GM23248 (cell line): ENCODE data around the gene KCNJ18. TPM values are rescaled to one million over a fixed set of nuclear protein-coding genes. Genes with fewer than 3 reads are reported as not detected.
"Not testable (repeated sequence)": the region's sequence is repeated elsewhere in the genome, so short reads cannot be mapped to it uniquely, and the experiment has no call there.

Source experiments
- DNase-seq: peaks from one replicate; pipeline ENCODE4 v3.0.0-alpha.2; 2015
- H2AFZ ChIP-seq: fragments of 200-600 bp; sonication (generic); 2 replicates; pipeline ENCODE4 v1.6.1; 2016; ENCODE audit warnings: antibody characterized with exemption
- H3F3A ChIP-seq: fragments of 200-600 bp; sonication (generic); 2 replicates; pipeline ENCODE4 v1.6.1; 2016; ENCODE audit warnings: mild to moderate bottlenecking, antibody characterized with exemption, mixed run types; ENCODE audit not compliant: insufficient read depth
- H3K27ac ChIP-seq: fragments of 200-600 bp; sonication (generic); 2 replicates; pipeline ENCODE4 v1.5.1; 2016; ENCODE audit warnings: mild to moderate bottlenecking
- H3K27me3 ChIP-seq: fragments of 200-600 bp; sonication (generic); replicated peaks from 2 replicates; pipeline ENCODE4 v1.6.1; 2016; ENCODE audit warnings: mild to moderate bottlenecking; ENCODE audit not compliant: insufficient read depth
- H3K36me3 ChIP-seq: fragments of 200-600 bp; sonication (generic); 2 replicates; pipeline ENCODE4 v1.6.1; 2016; ENCODE audit warnings: low read depth, mild to moderate bottlenecking
- H3K4me1 ChIP-seq: fragments of 200-600 bp; sonication (generic); 2 replicates; pipeline ENCODE4 v1.6.1; 2016; ENCODE audit warnings: mild to moderate bottlenecking; ENCODE audit not compliant: insufficient read depth
- H3K4me2 ChIP-seq: fragments of 200-600 bp; sonication (generic); one replicate; pipeline ENCODE4 v1.6.1; 2016; ENCODE audit warnings: mild to moderate bottlenecking; ENCODE audit not compliant: unreplicated experiment
- H3K4me3 ChIP-seq: fragments of 200-600 bp; sonication (generic); 2 replicates; pipeline ENCODE4 v1.5.1; 2016; ENCODE audit warnings: mild to moderate bottlenecking
- H3K79me2 ChIP-seq: fragments of 200-600 bp; sonication (generic); 2 replicates; pipeline ENCODE4 v1.6.1; 2016; ENCODE audit warnings: mild to moderate bottlenecking; ENCODE audit not compliant: insufficient read depth
- H3K9ac ChIP-seq: fragments of 200-600 bp; sonication (generic); 2 replicates; pipeline ENCODE4 v1.6.1; 2016; ENCODE audit warnings: mild to moderate bottlenecking
- H3K9me2 ChIP-seq: fragments of 200-600 bp; sonication (generic); 2 replicates; pipeline ENCODE4 v1.6.1; 2016; ENCODE audit warnings: mixed run types, mild to moderate bottlenecking, moderate library complexity; ENCODE audit not compliant: insufficient read depth
- H3K9me3 ChIP-seq: fragments of 200-600 bp; sonication (generic); one replicate; pipeline ENCODE4 v1.6.1; 2017; ENCODE audit warnings: low read depth
- H4K20me1 ChIP-seq: fragments of 200-600 bp; sonication (generic); 2 replicates; pipeline ENCODE4 v1.6.0; 2016; ENCODE audit not compliant: insufficient read depth
- WGBS, 2 experiments: methylation state at CpG; one replicate each; pipeline ENCODE4 v1.1.6; 2015 to 2017; ENCODE audit warnings: low lambda C conversion rate in 2 of 2, low coverage in 1 of 2; ENCODE audit errors: missing lambda C conversion rate in 2 of 2; 5-methylcytosine and 5-hydroxymethylcytosine counted together
- in situ Hi-C: fragments of 300-500 bp; cut with MboI; formaldehyde crosslinking; loops from 2 replicates; pipeline ENCODE4 v1.15.0; 2020
- polyA plus RNA-seq: library from polyadenylated mRNA; unstranded; fragments of >200 nt; fragmentation: Nextera tagmentation; extraction: Ambion mirVana; gene quantifications from 2 replicates; pipeline ENCODE4 v1.2.1, GENCODE V29; 2016
- total RNA-seq: library from RNA; depleted of rRNA; stranded (reverse); fragments of >200 nt; shearing (Covaris generic); gene quantifications from 2 replicates; pipeline ENCODE4 v1.2.3, GENCODE V29; 2014

The KCNJ18 gene
- total and polyA plus RNA-seq, 2 experiments from 2014 or later: not detected

GRCh38 chr17:21724216-21725006, 32.1 kb downstream of the KCNJ18 start:
- not testable (repeated sequence) for DNase-seq, H3K36me3 ChIP-seq, H3F3A ChIP-seq, H2AFZ ChIP-seq, H3K79me2 ChIP-seq, H3K4me3 ChIP-seq, H3K9me3 ChIP-seq, H3K9ac ChIP-seq, H3K9me2 ChIP-seq, H3K4me2 ChIP-seq, H3K27me3 ChIP-seq, H4K20me1 ChIP-seq, H3K4me1 ChIP-seq, H3K27ac ChIP-seq
- WGBS, 2 experiments: 53 to 58% methylated on average over 5 to 6 of the region's 6 CpGs
- in situ Hi-C loops: loop anchor here (25.0 kb wide), 2 partner anchors 162 to 262 kb away; no protein-coding TSS in a partner anchor

GRCh38 chr17:21731076-21731475, 38.8 kb downstream of the KCNJ18 start:
- not testable (repeated sequence) for H3K9me3 ChIP-seq, H3K27ac ChIP-seq, H3K9me2 ChIP-seq, H3K27me3 ChIP-seq, H3F3A ChIP-seq, H3K36me3 ChIP-seq, H3K4me3 ChIP-seq, H3K9ac ChIP-seq, DNase-seq, H3K79me2 ChIP-seq, H3K4me2 ChIP-seq, H2AFZ ChIP-seq, H3K4me1 ChIP-seq, H4K20me1 ChIP-seq
- in situ Hi-C loops: loop anchor here (25.0 kb wide), 2 partner anchors 169 to 269 kb away; no protein-coding TSS in a partner anchor
- WGBS, 2 experiments: 59 to 63% methylated on average over 5 of the region's 5 CpGs

- not testable (repeated sequence) for H4K20me1 ChIP-seq, H3K9ac ChIP-seq, H3K4me3 ChIP-seq, H2AFZ ChIP-seq, H3K9me2 ChIP-seq, H3K4me1 ChIP-seq, H3K9me3 ChIP-seq, H3K27me3 ChIP-seq, H3K36me3 ChIP-seq, H3K79me2 ChIP-seq, DNase-seq, H3K4me2 ChIP-seq, H3K27ac ChIP-seq, H3F3A ChIP-seq
- 66 to 76% methylated on average over 3 of the region's 3 CpGs for WGBS, 2 experiments
- in situ Hi-C loops: loop anchor here (25.0 kb wide), 2 partner anchors 172 to 272 kb away; no protein-coding TSS in a partner anchor
Observed at GRCh38 chr17:21733931-21734330, 41.6 kb downstream of the KCNJ18 start.

- H3K9me2 ChIP-seq, H4K20me1 ChIP-seq, H3K4me1 ChIP-seq, H3K4me2 ChIP-seq, H3K4me3 ChIP-seq, H2AFZ ChIP-seq, H3K27ac ChIP-seq, H3F3A ChIP-seq, H3K79me2 ChIP-seq, H3K9ac ChIP-seq, H3K27me3 ChIP-seq, H3K36me3 ChIP-seq, H3K9me3 ChIP-seq, DNase-seq: not testable (repeated sequence)
- WGBS, 2 experiments: 73 to 77% methylated on average over 4 of the region's 4 CpGs
- in situ Hi-C loops: loop anchor here (25.0 kb wide), 2 partner anchors 174 to 274 kb away; no protein-coding TSS in a partner anchor
Observed at GRCh38 chr17:21735814-21736213, 43.5 kb downstream of the KCNJ18 start.

- H3K4me1 ChIP-seq, H3K9me3 ChIP-seq, H3K79me2 ChIP-seq, H3K4me3 ChIP-seq, H3K9ac ChIP-seq, H3K27me3 ChIP-seq, H4K20me1 ChIP-seq, H3F3A ChIP-seq, H3K4me2 ChIP-seq, H3K27ac ChIP-seq, DNase-seq, H3K36me3 ChIP-seq, H3K9me2 ChIP-seq, H2AFZ ChIP-seq: not testable (repeated sequence)
- in situ Hi-C loops: loop anchor here (25.0 kb wide), 2 partner anchors 175 to 275 kb away; no protein-coding TSS in a partner anchor
- 65 to 66% methylated on average over 20 to 22 of the region's 23 CpGs for WGBS, 2 experiments
Observed at GRCh38 chr17:21737015-21737580, 44.8 kb downstream of the KCNJ18 start.

GRCh38 chr17:21738241-21738640, 45.9 kb downstream of the KCNJ18 start:
- H4K20me1 ChIP-seq, H3K9ac ChIP-seq, H3K36me3 ChIP-seq, H3F3A ChIP-seq, H2AFZ ChIP-seq, DNase-seq, H3K79me2 ChIP-seq, H3K9me2 ChIP-seq, H3K9me3 ChIP-seq, H3K27ac ChIP-seq, H3K4me3 ChIP-seq, H3K4me2 ChIP-seq, H3K27me3 ChIP-seq, H3K4me1 ChIP-seq: not testable (repeated sequence)
- in situ Hi-C loops: loop anchor here (25.0 kb wide), 2 partner anchors 176 to 276 kb away; no protein-coding TSS in a partner anchor
- WGBS, 2 experiments: 55 to 58% methylated on average over 2 of the region's 4 CpGs

GRCh38 chr17:21738877-21739474, 46.7 kb downstream of the KCNJ18 start:
- not testable (repeated sequence) for H3K4me1 ChIP-seq, DNase-seq, H4K20me1 ChIP-seq, H3K36me3 ChIP-seq, H2AFZ ChIP-seq, H3F3A ChIP-seq, H3K4me2 ChIP-seq, H3K9me3 ChIP-seq, H3K4me3 ChIP-seq, H3K9me2 ChIP-seq, H3K27me3 ChIP-seq, H3K9ac ChIP-seq, H3K79me2 ChIP-seq, H3K27ac ChIP-seq
- in situ Hi-C loops: loop anchor here (25.0 kb wide), 2 partner anchors 177 to 277 kb away; no protein-coding TSS in a partner anchor
- 44 to 63% methylated on average over 4 of the region's 8 CpGs for WGBS, 2 experiments
